NOMO-1 treated with DMSO at 0.1 percent for 48 hours (cell line): ENCODE measurements around the gene PHF13.
"Not testable (repeated sequence)": the region's sequence is repeated elsewhere in the genome, so short reads cannot be mapped to it uniquely, and the experiment has no call there.

Experiments
- DNase-seq: peaks from one replicate; lab custom pipeline; 2025; ENCODE audit not compliant: unreplicated experiment; lab: John Stamatoyannopoulos, UW

The PHF13 gene

DNA sequence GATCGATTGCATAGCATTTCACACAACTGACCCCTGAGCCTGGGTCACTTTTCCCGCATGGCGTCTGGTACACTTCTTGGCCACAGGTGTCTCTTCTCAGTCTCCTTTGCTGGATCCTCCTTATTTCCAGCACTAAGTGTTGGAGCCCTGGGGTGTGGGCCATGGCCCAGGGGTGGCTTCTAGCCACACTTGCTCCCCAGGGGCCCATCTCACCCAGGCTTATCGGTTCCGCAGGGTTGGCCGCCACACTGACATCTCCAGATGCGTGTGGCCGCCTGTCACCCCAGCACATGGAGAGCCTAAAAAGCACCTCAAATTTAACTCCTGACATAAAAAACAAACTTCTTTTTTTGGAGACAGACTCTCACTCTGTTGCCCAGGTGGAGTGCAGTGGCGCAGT, 13.5 kb downstream of the PHF13 start:
- no peak for DNase-seq

- no peak for DNase-seq
Observed at GRCh38 chr1:6627841-6628545, 14.5 kb downstream of the PHF13 start.

DNA sequence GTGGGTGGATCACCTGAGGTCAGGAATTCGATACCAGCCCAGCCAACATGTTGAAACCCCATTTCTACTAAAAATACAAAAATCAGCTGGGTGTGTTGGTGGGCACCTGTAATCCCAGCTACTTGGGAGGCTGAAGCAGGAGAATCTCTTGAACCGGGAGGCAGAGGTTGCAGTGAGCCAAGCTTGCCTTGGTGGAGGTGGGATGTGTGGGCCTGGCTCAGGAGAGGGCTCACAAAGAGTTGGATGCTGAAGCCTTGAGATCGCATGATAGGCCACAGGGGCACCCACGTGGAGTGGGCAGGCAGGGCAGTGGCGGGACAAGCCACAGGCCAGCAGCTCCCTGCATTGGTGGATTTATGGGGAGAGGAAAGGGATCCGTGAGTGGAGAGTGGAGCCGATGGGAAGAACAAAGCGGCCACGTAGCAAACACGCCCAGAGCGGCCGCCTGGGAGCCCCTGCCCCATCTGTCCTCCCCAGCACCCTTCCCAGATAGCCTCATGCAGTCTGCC, 15.5 kb downstream of the PHF13 start:
- no peak for DNase-seq

DNA sequence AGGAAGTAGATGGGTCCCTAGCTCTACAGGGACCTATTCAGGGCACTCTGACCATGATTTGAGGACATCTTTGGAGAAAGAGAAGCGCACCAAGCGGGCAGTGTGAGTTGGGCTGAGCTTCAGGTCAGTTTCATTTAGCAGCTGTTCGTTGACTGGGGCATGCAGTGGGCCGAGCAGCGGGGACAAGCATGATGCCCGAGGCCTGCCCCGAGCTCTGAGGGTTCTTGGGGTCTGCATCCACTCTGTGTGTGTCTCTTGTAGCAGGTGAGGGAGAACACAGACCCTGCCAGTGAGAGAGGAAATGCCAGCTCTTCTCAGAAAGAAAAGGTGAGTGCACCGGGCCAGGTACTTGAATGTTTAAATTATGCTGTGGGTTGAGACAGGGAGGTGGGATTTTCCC, 16.5 kb downstream of the PHF13 start:
- no peak for DNase-seq

DNA sequence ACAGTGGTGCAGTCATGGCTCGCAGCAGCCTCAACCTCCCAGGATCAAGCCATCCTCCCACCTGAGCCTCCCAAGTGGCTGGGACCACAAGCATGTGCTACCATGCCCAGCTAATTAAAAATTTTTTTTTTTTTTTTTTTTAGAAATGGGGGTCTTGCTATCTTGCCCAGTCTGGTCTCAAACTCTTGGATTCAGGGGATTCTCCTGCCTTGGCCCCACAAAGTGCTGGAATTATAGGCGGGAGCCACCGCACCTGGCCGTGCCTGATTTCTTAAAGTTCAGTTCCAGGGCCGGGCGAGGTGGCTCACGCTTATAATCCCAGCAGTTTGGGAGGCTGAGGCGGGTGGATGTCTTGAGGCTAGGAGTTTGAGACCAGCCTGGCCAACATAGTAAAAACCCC, 17.5 kb downstream of the PHF13 start:
- DNase-seq = no peak

DNA sequence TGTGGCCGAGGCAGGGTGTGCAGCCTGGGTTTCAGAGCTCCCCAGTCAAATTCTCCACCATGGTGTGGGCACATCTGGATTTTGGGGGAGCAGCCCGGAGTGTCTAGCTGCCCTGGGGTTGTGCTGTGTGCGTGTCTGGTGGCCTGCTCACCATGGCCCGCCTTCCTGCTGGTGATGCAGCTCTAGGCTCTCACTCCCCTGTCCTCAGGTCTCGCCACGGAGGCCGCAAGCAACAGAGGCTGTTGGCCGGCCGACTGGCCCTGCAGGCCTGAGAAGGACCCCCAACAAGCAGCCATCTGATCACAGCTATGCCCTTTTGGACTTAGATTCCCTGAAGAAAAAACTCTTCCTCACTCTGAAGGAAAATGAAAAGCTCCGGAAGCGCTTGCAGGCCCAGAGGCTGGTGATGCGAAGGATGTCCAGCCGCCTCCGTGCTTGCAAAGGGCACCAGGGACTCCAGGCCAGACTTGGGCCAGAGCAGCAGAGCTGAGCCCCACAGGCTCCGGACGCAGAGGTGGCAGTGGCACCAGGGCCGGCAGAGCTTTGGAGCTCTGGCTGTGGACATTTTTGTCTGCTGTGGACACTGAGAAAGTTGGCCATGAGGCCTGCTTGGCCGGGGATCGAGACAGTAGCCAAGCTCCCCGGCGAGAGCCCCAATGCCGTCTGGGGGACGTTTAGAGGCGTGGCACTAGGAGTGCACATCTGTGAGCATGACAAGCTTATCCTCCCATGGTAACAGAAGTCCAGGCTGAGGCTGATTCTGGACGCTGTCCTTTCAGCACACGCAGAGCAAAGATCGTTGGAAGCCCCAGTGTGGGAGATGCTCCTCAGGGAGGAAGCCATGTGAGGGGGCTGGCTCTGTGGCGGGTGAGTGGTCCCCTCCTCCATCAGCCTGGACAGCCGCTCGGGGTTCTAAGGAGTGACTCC, 19.3 kb downstream of the PHF13 start:
- DNase-seq = no peak

- DNase-seq = peak; percentile 8
Observed at GRCh38 chr1:6634371-6635052, 21.0 kb downstream of the PHF13 start.

DNA sequence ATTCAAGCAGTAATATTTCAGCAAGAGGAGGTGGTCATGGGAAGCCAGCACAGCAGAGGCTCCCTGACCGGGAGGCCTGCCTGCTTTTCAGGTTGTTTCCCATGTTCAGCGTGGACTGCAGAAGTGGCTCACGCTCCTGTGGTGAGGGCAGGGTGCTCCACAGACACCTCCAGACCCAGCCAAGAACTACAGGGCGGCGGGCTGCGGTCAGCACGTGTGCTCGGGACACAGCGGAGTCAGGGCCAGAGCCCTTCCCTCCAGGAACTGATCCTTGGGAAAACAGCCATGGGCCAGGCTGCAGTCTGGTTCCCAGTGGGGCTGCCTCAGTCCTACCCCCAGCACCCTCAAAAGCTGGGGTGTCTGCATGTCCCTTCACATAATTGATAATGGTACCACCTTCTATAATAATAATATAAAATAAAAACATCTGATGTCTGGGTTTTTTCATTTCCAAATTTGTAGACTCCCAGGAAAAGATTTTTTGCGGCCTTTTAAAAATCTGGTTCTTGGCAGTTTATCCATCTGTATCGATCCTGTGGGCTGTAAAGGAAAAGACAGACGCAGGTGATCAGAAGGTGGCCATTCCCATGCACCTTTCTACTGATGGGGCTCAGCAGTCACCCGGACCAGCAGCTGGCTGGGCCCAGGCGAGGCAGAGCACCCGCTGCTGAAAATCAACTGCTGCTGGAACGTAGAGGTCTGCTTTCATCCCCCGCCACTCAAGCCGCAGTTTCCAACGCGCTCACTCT, 21.8 kb downstream of the PHF13 start:
- no peak for DNase-seq

DNA sequence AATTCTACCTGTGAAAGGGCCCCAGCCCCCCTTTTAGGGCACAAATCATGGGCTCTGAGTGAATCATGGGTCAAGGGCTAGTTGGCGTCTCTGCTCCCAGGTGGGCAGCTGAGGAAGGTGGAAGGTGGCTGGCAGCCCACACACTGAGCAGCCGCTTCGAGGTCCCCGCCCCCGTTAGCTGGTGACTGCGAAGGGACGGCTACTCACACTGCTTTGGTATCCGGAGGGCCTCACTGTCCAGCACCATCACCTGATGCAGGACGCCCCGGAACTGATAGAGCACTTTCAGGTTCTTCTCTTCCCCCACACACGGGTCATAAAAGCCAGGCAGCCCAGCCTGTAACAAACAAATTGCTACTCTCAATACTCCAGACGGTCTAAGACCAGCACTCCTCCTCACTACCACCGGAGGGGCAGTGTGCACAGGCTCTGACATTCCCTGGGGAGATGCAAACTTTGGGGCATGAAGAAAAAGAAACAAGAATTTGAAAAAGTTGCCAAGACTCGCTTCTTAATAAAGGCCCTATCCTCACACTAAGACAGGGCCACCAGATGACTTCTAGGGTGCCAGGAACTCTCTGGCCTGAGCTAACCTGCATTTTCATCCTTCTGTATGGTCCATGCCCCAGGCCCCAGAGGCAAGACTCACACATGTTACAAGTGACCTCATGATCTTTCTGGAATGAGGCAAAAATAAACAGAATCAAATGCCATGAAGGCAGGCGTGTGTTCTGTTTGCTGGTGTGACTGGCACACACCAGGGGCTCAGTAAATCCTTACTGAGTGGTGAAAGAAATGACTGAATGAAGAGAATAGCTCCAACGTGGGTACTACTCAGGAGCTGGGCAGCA, 22.6 kb downstream of the PHF13 start:
- no peak for DNase-seq

- DNase-seq = not testable (repeated sequence)
Observed at GRCh38 chr1:6636778-6637177, 23.2 kb downstream of the PHF13 start.

DNA sequence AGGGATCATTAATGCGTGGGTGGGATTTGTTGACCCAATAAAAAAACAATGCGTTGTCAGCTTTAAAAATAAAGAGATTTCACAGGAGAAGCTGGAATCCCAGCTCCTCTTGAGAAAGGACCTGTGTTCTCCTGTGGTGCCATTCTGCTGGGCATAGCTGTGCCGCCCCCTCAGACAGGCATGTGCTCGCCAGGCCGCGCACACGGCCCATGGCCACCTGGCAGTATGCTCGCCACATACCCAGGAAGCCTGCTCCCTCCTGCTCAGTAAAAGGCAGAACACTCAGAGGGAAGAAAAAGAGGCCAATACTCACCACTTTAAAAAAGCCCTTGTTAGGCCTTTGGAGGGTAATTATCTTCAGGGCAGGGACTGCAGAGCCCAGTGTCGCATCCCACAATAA, 24.2 kb downstream of the PHF13 start:
- no peak for DNase-seq

DNA sequence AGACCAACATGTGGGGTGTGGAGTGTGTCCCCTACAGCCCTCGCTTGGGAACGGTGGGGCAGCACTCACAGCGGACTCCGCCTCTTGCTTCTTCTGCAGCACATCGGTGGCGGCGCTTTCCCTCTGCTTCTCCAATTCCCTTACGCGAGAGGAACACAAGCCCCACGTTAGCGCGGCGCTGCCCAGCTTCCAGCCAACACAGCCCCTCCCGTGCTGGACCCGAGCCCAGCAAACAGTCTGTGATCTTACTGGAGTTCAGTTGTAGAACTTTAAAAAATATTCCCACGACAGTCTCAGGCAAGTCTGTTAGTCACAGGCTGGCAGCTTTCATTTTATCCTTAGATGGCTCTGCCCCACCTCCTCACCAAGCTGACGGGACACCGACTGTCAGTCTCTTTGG, 24.7 kb downstream of the PHF13 start:
- no peak for DNase-seq

DNA sequence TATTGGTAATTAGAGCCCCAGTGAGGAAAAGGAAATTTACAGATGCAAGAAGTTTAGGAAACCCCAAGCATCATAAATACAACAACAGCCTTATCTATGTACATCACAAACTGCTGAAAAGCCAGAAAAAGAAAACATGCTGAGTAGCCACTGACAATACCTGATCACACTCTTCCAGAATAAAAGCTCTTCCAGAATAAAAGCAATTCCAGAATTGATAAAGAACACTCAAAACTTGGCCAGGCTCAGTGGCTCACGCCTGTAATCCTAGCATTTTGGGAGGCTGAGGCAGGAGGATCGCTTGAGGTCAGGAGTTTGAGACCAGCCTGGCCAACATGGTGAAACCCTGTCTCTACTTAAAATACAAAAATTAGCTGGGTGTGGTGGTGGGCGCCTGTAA, 27.3 kb downstream of the PHF13 start:
- DNase-seq = not testable (repeated sequence)

GRCh38 chr1:6645018-6645417, 31.5 kb downstream of the PHF13 start:
- no peak for DNase-seq

DNA sequence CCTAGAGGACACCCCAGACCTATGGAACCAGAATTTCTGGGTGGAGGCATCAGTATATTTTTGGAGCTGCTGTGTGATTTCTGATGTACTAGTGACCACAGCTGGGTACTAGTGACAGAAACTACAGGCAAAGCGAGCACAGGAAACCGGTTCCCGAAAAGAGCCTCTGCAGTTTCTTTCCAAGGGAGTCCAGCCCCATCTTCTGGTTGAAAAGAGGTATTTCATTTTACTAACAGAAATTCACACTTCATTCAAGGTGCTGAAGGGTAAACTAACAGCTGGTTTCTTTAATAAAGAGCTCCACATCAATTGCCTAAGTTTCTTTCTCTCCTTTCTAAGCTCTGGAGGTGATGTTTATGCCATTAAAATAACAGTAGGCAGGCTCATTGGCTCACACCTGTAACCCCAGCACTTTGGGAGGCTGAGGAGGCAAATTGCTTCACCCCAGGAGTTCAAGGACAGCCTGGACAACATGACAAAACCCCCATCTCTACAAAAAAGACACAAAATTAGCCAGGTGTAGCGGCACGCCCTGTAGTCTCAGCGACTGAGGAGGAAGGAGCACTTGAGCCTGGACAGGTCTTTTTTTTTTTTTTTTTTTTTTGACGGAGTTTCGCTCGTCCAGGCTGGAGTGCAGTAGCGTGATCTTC, 33.1 kb downstream of the PHF13 start:
- peak; percentile 34 for DNase-seq

- DNase-seq = no peak
Observed at GRCh38 chr1:6648556-6648955, 35.0 kb downstream of the PHF13 start.

DNA sequence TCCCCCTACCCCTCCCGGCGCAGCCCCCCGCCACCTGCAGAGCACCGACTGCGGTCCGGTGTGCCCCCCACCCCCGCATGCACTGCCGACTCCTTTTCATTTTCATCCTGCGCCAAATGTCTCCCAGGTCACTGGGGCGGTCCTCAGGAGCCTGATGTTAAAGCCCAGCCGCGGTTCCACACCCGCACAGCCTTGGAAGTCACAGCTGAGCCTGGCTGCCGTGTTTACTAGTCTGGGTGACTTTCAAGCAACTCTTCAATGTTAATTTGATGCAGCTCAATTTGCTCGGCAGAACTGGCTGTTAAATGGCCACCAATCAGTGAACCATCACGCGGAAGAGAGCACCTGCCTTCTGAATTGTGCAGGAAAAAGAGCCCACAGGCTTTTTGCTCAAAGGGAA, 38.4 kb downstream of the PHF13 start:
- no peak for DNase-seq

DNA sequence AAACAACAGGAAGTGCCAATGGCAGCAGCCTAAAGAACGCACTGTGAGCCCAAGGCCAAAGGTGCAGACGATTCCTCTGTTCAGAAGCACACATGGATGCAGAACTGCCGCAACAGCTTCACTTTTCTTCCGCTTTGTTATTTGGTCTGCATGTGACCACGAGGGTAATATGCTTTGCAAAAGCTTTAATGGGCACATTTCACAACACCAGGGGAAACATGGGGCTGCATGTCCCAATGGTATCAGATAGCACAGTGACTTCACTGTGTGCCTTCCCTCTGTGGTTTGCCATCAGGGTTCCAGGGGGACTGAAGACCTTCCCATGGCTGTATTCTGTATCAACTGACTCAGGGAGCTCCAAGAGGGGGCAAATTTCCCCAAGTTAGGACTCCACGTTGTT, 39.5 kb downstream of the PHF13 start:
- DNase-seq = peak; percentile 30
